IMR-90 (cell line): ENCODE measurements around the gene TMEM184B. TPM values are rescaled to one million over a fixed set of nuclear protein-coding genes. Genes with fewer than 3 reads are reported as not detected.

ENCODE experiments used
- ATAC-seq: fragments of 200-7000 bp; cut with Tn5 transposase; 2 replicates; pipeline ENCODE4 v1.9.1; 2020; ENCODE audit warnings: low read depth, mild to moderate bottlenecking, moderate library complexity
- BruUV-seq: library from RNA; stranded (reverse); fragments of 400-500 nt; replicated peaks from 2 replicates; lab custom pipeline; 2021; lab: Mats Ljungman, UMichigan
- CTCF ChIA-PET: fragments of 300-600 bp; formaldehyde crosslinking; extraction: SDS; loops from one replicate; lab custom pipeline; 2021; ENCODE audit warnings: antibody characterized with exemption; lab: Yijun Ruan, JAX
- POLR2A ChIA-PET: fragments of 300-600 bp; sonication (Branson Sonifier 250); formaldehyde crosslinking; loops from one replicate; lab custom pipeline; 2022; ENCODE audit warnings: antibody characterized with exemption; ENCODE audit not compliant: unreplicated experiment; lab: Charles Lee
- DNase-seq: peaks from one replicate; pipeline ENCODE4 v3.0.0; 2013
- H2AFZ ChIP-seq: replicated peaks from 2 replicates; pipeline ENCODE3; 2013; ENCODE audit warnings: low read length, mild to moderate bottlenecking; ENCODE audit not compliant: poor library complexity
- H2AK5ac ChIP-seq: 2 replicates; pipeline ENCODE4 v1.6.1; 2013; ENCODE audit warnings: low read depth, low read length, inconsistent platforms
- H2AK9ac ChIP-seq: replicated peaks from 2 replicates; pipeline ENCODE3; 2013; ENCODE audit warnings: mild to moderate bottlenecking, low read depth, low read length, moderate library complexity; ENCODE audit not compliant: poor library complexity
- H2BK120ac ChIP-seq: 2 replicates; pipeline ENCODE4 v1.6.1; 2013; ENCODE audit warnings: low read depth, low read length, inconsistent platforms
- H2BK15ac ChIP-seq: 3 replicates; pipeline ENCODE4 v1.6.1; 2013; ENCODE audit warnings: low read depth, low read length, inconsistent platforms
- H2BK20ac ChIP-seq: 2 replicates; pipeline ENCODE4 v1.6.1; 2013; ENCODE audit warnings: low read depth, mild to moderate bottlenecking, inconsistent platforms, low read length, moderate library complexity
- H2BK5ac ChIP-seq: 2 replicates; pipeline ENCODE4 v1.6.1; 2013; ENCODE audit warnings: mild to moderate bottlenecking, low read depth, low read length, inconsistent platforms; ENCODE audit not compliant: poor library complexity, severe bottlenecking
- H3K14ac ChIP-seq: replicated peaks from 2 replicates; pipeline ENCODE4 v1.6.1; 2013; ENCODE audit warnings: low read depth, low read length, inconsistent platforms
- H3K18ac ChIP-seq: 2 replicates; pipeline ENCODE4 v1.6.1; 2013; ENCODE audit warnings: low read depth, low read length, control low read depth
- H3K23ac ChIP-seq: 2 replicates; pipeline ENCODE4 v1.6.1; 2013; ENCODE audit warnings: low read depth, low read length, inconsistent platforms
- H3K27ac ChIP-seq: 2 replicates; pipeline ENCODE4 v1.5.1; 2013; ENCODE audit warnings: mild to moderate bottlenecking, control low read depth, low read length; ENCODE audit not compliant: insufficient read depth
- H3K27me3 ChIP-seq: 2 replicates; pipeline ENCODE4 v1.6.1; 2013; ENCODE audit warnings: low read length; ENCODE audit not compliant: control insufficient read depth, insufficient read depth
- H3K36me3 ChIP-seq: 2 replicates; pipeline ENCODE4 v1.6.1; 2013; ENCODE audit warnings: low read length, mixed read lengths; ENCODE audit not compliant: control insufficient read depth, insufficient read depth
- H3K4ac ChIP-seq: 2 replicates; pipeline ENCODE4 v1.6.1; 2013; ENCODE audit warnings: low read depth, low read length, inconsistent platforms
- H3K4me1 ChIP-seq: 2 replicates; pipeline ENCODE4 v1.6.1; 2013; ENCODE audit warnings: low read length, mixed read lengths; ENCODE audit not compliant: control insufficient read depth, insufficient read depth
- H3K4me2 ChIP-seq: 2 replicates; pipeline ENCODE4 v1.6.1; 2013; ENCODE audit warnings: low read depth, mild to moderate bottlenecking, control low read depth, low read length, moderate library complexity
- H3K4me3 ChIP-seq: 2 replicates; pipeline ENCODE4 v1.5.1; 2013; ENCODE audit warnings: low read depth, mild to moderate bottlenecking, control low read depth, low read length, moderate library complexity; ENCODE audit not compliant: insufficient read depth
- H3K56ac ChIP-seq: 2 replicates; pipeline ENCODE4 v1.6.1; 2013; ENCODE audit warnings: low read length, inconsistent platforms; ENCODE audit not compliant: insufficient read depth; ENCODE audit errors: extremely low read depth
- H3K79me1 ChIP-seq, 2 experiments: 2 replicates each; pipeline ENCODE4 v1.6.1; 2013; ENCODE audit warnings: low read length in 2 of 2, inconsistent platforms in 1 of 2, low read depth in 1 of 2
- H3K9ac ChIP-seq: 2 replicates; pipeline ENCODE4 v1.6.1; 2013; ENCODE audit warnings: low read depth, low read length, control low read depth
- H3K9me1 ChIP-seq: 2 replicates; pipeline ENCODE4 v1.6.1; 2013; ENCODE audit warnings: low read length, inconsistent platforms; ENCODE audit not compliant: insufficient read depth
- H3K9me3 ChIP-seq: 2 replicates; pipeline ENCODE4 v1.6.1; 2013; ENCODE audit warnings: low read length; ENCODE audit not compliant: control insufficient read depth, insufficient read depth
- H4K20me1 ChIP-seq: 2 replicates; pipeline ENCODE4 v1.6.1; 2013; ENCODE audit warnings: low read length, inconsistent platforms; ENCODE audit not compliant: insufficient read depth
- H4K5ac ChIP-seq: 2 replicates; pipeline ENCODE4 v1.6.1; 2013; ENCODE audit warnings: mild to moderate bottlenecking, low read depth, low read length, control low read depth
- H4K8ac ChIP-seq, 2 experiments: 2 replicates each; pipeline ENCODE4 v1.6.1; 2013; ENCODE audit warnings: low read depth in 2 of 2, low read length in 2 of 2, control low read depth in 1 of 2, inconsistent platforms in 1 of 2
- H4K91ac ChIP-seq: 2 replicates; pipeline ENCODE4 v1.6.1; 2013; ENCODE audit warnings: low read depth, low read length, inconsistent platforms; ENCODE audit not compliant: insufficient read depth
- BHLHE40 ChIP-seq: fragments of 150-350 bp; IDR thresholded peaks from 2 replicates; pipeline ENCODE4 v1.6.1; 2016; ENCODE audit warnings: mild to moderate bottlenecking, low read depth, low read length
- CEBPB ChIP-seq: IDR thresholded peaks from 2 replicates; pipeline ENCODE4 v1.6.1; 2012; ENCODE audit warnings: low read depth, low read length, improper control_type of control experiment
- CHD1 ChIP-seq: IDR thresholded peaks from 2 replicates; pipeline ENCODE4 v1.6.1; 2012; ENCODE audit warnings: low read depth, low read length, improper control_type of control experiment
- FOS ChIP-seq: fragments of 150-350 bp; IDR thresholded peaks from 2 replicates; pipeline ENCODE4 v1.6.1; 2016; ENCODE audit warnings: low read depth, low read length
- MAFK ChIP-seq: IDR thresholded peaks from 2 replicates; pipeline ENCODE4 v1.6.1; 2012; ENCODE audit warnings: low read depth, low read length, improper control_type of control experiment
- MAZ ChIP-seq: IDR thresholded peaks from 2 replicates; pipeline ENCODE4 v1.6.1; 2012; ENCODE audit warnings: low read depth, mild to moderate bottlenecking, low read length, improper control_type of control experiment, moderate library complexity, borderline replicate concordance
- MXI1 ChIP-seq: IDR thresholded peaks from 2 replicates; pipeline ENCODE4 v1.6.1; 2012; ENCODE audit warnings: low read depth, mild to moderate bottlenecking, low read length, moderate library complexity, borderline replicate concordance
- NFE2L2 ChIP-seq: fragments of 150-350 bp; IDR thresholded peaks from 2 replicates; pipeline ENCODE4 v1.6.1; 2016; ENCODE audit warnings: low read depth, mild to moderate bottlenecking, low read length
- POLR2A ChIP-seq: IDR thresholded peaks from 2 replicates; pipeline ENCODE4 v1.6.1; 2012; ENCODE audit warnings: mild to moderate bottlenecking, low read depth, low read length
- RAD21 ChIP-seq: IDR thresholded peaks from 2 replicates; pipeline ENCODE4 v1.6.1; 2012; ENCODE audit warnings: low read length, improper control_type of control experiment
- RCOR1 ChIP-seq: IDR thresholded peaks from 2 replicates; pipeline ENCODE4 v1.6.1; 2012; ENCODE audit warnings: mild to moderate bottlenecking, low read length, improper control_type of control experiment; ENCODE audit not compliant: insufficient replicate concordance
- RFX5 ChIP-seq: IDR thresholded peaks from 2 replicates; pipeline ENCODE4 v1.8.0; 2012; ENCODE audit warnings: low read depth, mild to moderate bottlenecking, low read length, moderate library complexity
- SMC3 ChIP-seq: fragments of 150-350 bp; IDR thresholded peaks from 2 replicates; pipeline ENCODE4 v1.6.1; 2016; ENCODE audit warnings: low read depth, mild to moderate bottlenecking, antibody characterized with exemption, low read length, moderate library complexity
- USF2 ChIP-seq: fragments of 150-350 bp; IDR thresholded peaks from 2 replicates; pipeline ENCODE4 v1.6.1; 2017; ENCODE audit warnings: mild to moderate bottlenecking, antibody characterized with exemption, low read length, low read depth
- WGBS, 2 experiments: methylation state at CpG; one replicate each; pipeline versions ENCODE4 v1.1.5 to v1.1.7; 2013; ENCODE audit warnings: missing lambda C conversion rate in 2 of 2; ENCODE audit not compliant: insufficient read length in 1 of 2; ENCODE audit errors: extremely low coverage in 2 of 2; 5-methylcytosine and 5-hydroxymethylcytosine counted together
- dilution Hi-C: fragments of 300-500 bp; cut with HindIII; formaldehyde crosslinking; loops from one replicate; pipeline ENCODE4 v1.14.3; 2018; ENCODE audit warnings: low sequenced_read_pairs; ENCODE audit not compliant: unreplicated experiment
- in situ Hi-C: fragments of 300-500 bp; cut with MboI; formaldehyde crosslinking; loops from 3 replicates; pipeline ENCODE4 v1.14.3; 2019; ENCODE audit warnings: low sequenced_read_pairs, inconsistent platforms, mixed read lengths
- intact Hi-C: fragments of 100-400 bp; cut with micrococcal nuclease; formaldehyde crosslinking; loops from 2 replicates; pipeline ENCODE4 v1.10.0; 2022
- polyA plus RNA-seq, 3 experiments: library from polyadenylated mRNA; depleted of rRNA; stranded (reverse); fragments of >200 nt; gene quantifications; 2 replicates each; pipeline ENCODE4 v1.2.3, GENCODE V29; 2012; ENCODE audit warnings: low replicate concordance in 1 of 3
- total RNA-seq: library from RNA; depleted of rRNA; stranded (reverse); fragments of >200 nt; gene quantifications from 2 replicates; pipeline ENCODE4 v1.2.3, GENCODE V29; 2012
- TF ChIP-seq, protein P1 (sequence below): conservative IDR thresholded peaks from 2 replicates; pipeline ENCODE4 v1.5.1; 2012; ENCODE audit warnings: mild to moderate bottlenecking, low read depth, low read length, improper control_type of control experiment
- TF ChIP-seq, protein P2 (sequence below): fragments of 150-350 bp; IDR thresholded peaks from 2 replicates; pipeline ENCODE4 v1.6.1; 2016; ENCODE audit warnings: low read depth, mild to moderate bottlenecking, low read length, moderate library complexity, borderline replicate concordance

Gene TMEM184B
- total and polyA plus RNA-seq, 2 of the 4 experiments (the other 2 are of a cell fraction): 9.1 to 81.1 TPM

DNA sequence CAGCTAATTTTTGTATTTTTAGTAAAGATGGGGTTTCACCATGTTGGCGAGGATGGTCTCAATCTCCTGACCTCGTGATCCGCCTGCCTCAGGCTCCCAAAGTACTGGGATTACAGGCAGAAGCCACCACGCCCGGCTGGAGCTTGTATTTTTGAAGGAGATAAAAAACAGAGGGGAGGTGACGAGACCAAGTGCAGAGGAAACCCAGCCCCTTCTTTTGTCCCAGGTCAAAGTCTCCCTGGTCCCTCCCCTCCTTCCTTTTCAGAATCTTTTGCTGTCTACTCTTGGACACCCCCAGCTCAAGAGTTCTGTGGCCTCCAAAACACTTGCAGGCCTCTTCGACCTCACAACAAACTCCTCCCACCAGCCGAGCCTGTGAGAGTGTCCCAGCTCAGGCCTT lies 12.2 kb upstream of the TMEM184B start:
- DNase-seq (no peak), ATAC-seq (no peak)
- Histone ChIP-seq H3K36me3 (peaks cover 24% of the 10 kb centered on the region), H3K4me3 (no peak overlapping the region), H3K27ac (no peak overlapping the region), H4K5ac (no peak overlapping the region), H3K23ac (0 out of 2 replicates have a peak overlapping the region, but pooled peaks have one; percentile 41), H2AFZ (no peak overlapping the region), H3K9ac (no peak overlapping the region), H3K4me2 (no peak overlapping the region), H3K56ac (no peak overlapping the region), H3K18ac (no peak overlapping the region), H2AK9ac (peak overlapping the region; percentile 79), H2BK20ac (no peak overlapping the region), H3K4me1 (peaks cover 12% of the 10 kb centered on the region), H4K91ac (no peak overlapping the region), H4K20me1 (peaks cover 17% of the 10 kb centered on the region), H2BK120ac (no peak overlapping the region), H2AK5ac (no peak overlapping the region), H4K8ac (peak overlapping the region in 1 of 2 experiments; percentile 30; a peak in 1 of 4 replicates), H3K14ac (no peak overlapping the region; the same call in 1 of the 2 replicates), H2BK5ac (peak overlapping the region; percentile 39), H3K27me3 (no peaks in the 10 kb centered on the region), H3K4ac (peak overlapping the region; percentile 16; the same call in 1 of the 2 replicates), H2BK15ac (no peak overlapping the region), H3K9me1 (peaks cover 24% of the 10 kb centered on the region), H3K9me3 (no peaks in the 10 kb centered on the region), H3K79me1 (peaks cover 5 to 42% of the 10 kb centered on the region in 2 experiments)
- no CpG with 5 or more reads among the region's 8 CpGs for WGBS, 2 experiments
- intact Hi-C loops: no loop called here
- in situ Hi-C loops: no loop called here
- TF ChIP-seq, protein P1, sequence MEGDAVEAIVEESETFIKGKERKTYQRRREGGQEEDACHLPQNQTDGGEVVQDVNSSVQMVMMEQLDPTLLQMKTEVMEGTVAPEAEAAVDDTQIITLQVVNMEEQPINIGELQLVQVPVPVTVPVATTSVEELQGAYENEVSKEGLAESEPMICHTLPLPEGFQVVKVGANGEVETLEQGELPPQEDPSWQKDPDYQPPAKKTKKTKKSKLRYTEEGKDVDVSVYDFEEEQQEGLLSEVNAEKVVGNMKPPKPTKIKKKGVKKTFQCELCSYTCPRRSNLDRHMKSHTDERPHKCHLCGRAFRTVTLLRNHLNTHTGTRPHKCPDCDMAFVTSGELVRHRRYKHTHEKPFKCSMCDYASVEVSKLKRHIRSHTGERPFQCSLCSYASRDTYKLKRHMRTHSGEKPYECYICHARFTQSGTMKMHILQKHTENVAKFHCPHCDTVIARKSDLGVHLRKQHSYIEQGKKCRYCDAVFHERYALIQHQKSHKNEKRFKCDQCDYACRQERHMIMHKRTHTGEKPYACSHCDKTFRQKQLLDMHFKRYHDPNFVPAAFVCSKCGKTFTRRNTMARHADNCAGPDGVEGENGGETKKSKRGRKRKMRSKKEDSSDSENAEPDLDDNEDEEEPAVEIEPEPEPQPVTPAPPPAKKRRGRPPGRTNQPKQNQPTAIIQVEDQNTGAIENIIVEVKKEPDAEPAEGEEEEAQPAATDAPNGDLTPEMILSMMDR: no peak
- TF ChIP-seq MAFK: no peak
- TF ChIP-seq CHD1: no peak
- TF ChIP-seq MAZ: no peak
- TF ChIP-seq BHLHE40: no peak
- no peak for TF ChIP-seq FOS
- TF ChIP-seq POLR2A: no peak
- no peak for TF ChIP-seq RFX5
- TF ChIP-seq MXI1: no peak
- TF ChIP-seq RCOR1: no peak
- TF ChIP-seq RAD21: no peak
- TF ChIP-seq, protein P2, sequence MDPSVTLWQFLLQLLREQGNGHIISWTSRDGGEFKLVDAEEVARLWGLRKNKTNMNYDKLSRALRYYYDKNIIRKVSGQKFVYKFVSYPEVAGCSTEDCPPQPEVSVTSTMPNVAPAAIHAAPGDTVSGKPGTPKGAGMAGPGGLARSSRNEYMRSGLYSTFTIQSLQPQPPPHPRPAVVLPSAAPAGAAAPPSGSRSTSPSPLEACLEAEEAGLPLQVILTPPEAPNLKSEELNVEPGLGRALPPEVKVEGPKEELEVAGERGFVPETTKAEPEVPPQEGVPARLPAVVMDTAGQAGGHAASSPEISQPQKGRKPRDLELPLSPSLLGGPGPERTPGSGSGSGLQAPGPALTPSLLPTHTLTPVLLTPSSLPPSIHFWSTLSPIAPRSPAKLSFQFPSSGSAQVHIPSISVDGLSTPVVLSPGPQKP: no peak
- TF ChIP-seq NFE2L2: no peak
- no peak for TF ChIP-seq USF2
- TF ChIP-seq CEBPB: no peak
- no peak for TF ChIP-seq SMC3
- dilution Hi-C loops: no loop called here
- BruUV-seq: no TSS peak
- POLR2A ChIA-PET: interaction anchor here (0.6 kb wide), 1 partner anchor 480 kb away, joined by 5 read pairs; no protein-coding TSS in a partner anchor
- CTCF ChIA-PET: interaction anchor here (1.0 kb wide), 1 partner anchor 233 kb away, joined by 8 read pairs; no protein-coding TSS in a partner anchor
